HEK293T (cell line): Measurements from ENCODE around the gene GNB2.
A peak's percentile ranks its signal among the peaks of the same experiment; 100 is the strongest.

Experiments
- CTCF ChIA-PET: fragments of 350-600 bp; formaldehyde crosslinking; extraction: SDS; loops from one replicate; lab custom pipeline; 2021; ENCODE audit warnings: antibody characterized with exemption, inconsistent platforms; lab: Yijun Ruan, JAX
- POLR2A ChIA-PET: fragments of 350-600 bp; formaldehyde crosslinking; extraction: SDS; loops from one replicate; lab custom pipeline; 2020; ENCODE audit warnings: antibody characterized with exemption, inconsistent platforms; lab: Yijun Ruan, JAX
- DNase-seq: peaks from one replicate; pipeline ENCODE4 v3.0.0; 2012; ENCODE audit warnings: mixed read lengths; ENCODE audit errors: extremely low spot score
- ARNT ChIP-seq: fragments of 450-650 bp; IDR thresholded peaks from 2 replicates; pipeline ENCODE4 v1.6.1; 2017; ENCODE audit warnings: mild to moderate bottlenecking
- BHLHE40 ChIP-seq: fragments of 450-650 bp; IDR thresholded peaks from 2 replicates; pipeline ENCODE4 v1.6.1; 2016; ENCODE audit warnings: mild to moderate bottlenecking, moderate library complexity, borderline replicate concordance
- CTBP1 ChIP-seq: fragments of 450-650 bp; IDR thresholded peaks from 2 replicates; pipeline ENCODE4 v1.6.1; 2016; ENCODE audit warnings: borderline replicate concordance
- ELF4 ChIP-seq: fragments of 450-650 bp; IDR thresholded peaks from 2 replicates; pipeline ENCODE4 v1.6.1; 2017; ENCODE audit warnings: antibody characterized with exemption
- FOXA1 ChIP-seq: fragments of 450-650 bp; IDR thresholded peaks from 2 replicates; pipeline ENCODE4 v1.6.1; 2016; ENCODE audit warnings: mild to moderate bottlenecking
- FOXK2 ChIP-seq: fragments of 450-650 bp; IDR thresholded peaks from 2 replicates; pipeline ENCODE4 v1.6.1; 2016; ENCODE audit warnings: mild to moderate bottlenecking
- FOXM1 ChIP-seq: fragments of 450-650 bp; IDR thresholded peaks from 2 replicates; pipeline ENCODE4 v1.6.1; 2017; ENCODE audit warnings: mild to moderate bottlenecking, borderline replicate concordance
- HDGF ChIP-seq: fragments of 450-650 bp; IDR thresholded peaks from 2 replicates; pipeline ENCODE4 v1.6.1; 2017; ENCODE audit warnings: antibody characterized with exemption, borderline replicate concordance
- L3MBTL2 ChIP-seq: fragments of 450-650 bp; conservative IDR thresholded peaks from 2 replicates; pipeline ENCODE4 v1.6.1; 2016; ENCODE audit warnings: mild to moderate bottlenecking
- LEF1 ChIP-seq: fragments of 450-650 bp; IDR thresholded peaks from 2 replicates; pipeline ENCODE4 v1.6.1; 2017; ENCODE audit warnings: mild to moderate bottlenecking, borderline replicate concordance
- NFRKB ChIP-seq: fragments of 450-650 bp; IDR thresholded peaks from 2 replicates; pipeline ENCODE4 v1.6.1; 2016; ENCODE audit warnings: mild to moderate bottlenecking, moderate library complexity
- SP1 ChIP-seq: fragments of 450-650 bp; IDR thresholded peaks from 2 replicates; pipeline ENCODE4 v1.6.1; 2017
- SUZ12 ChIP-seq: fragments of 450-650 bp; IDR thresholded peaks from 2 replicates; pipeline ENCODE4 v1.6.1; 2016; ENCODE audit warnings: mild to moderate bottlenecking
- TARDBP ChIP-seq: fragments of 450-650 bp; IDR thresholded peaks from 2 replicates; pipeline ENCODE4 v1.6.1; 2016
- ZNF384 ChIP-seq: fragments of 450-650 bp; IDR thresholded peaks from 2 replicates; pipeline ENCODE4 v1.6.1; 2016
- TF ChIP-seq, protein P1 (sequence below): fragments of 450-650 bp; IDR thresholded peaks from 2 replicates; pipeline ENCODE4 v1.6.1; 2016

The GNB2 gene

DNA sequence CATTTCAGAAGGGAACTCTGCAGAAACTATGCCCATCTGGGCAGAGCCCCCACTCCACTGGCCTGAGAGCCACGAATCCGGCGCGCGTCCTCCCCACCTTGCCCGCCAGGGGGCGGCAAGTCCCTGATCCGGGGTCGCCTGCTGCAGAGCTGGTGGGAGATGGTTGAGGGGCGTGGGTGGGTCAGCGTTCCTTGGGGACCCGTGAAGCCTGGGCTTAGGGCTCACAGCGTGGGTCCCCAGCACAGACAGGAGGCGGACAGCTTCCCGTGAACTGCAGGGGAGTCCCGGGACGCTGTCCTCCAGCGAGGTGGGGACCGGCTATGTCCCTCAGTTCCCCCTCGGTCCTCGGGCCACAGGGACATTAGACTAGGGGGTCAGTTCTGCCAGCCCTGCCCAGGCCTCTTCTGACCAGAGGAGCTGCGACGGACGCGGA is 31.8 kb downstream of the GNB2 start:
- no peak for TF ChIP-seq SP1
- TF ChIP-seq, protein P1, sequence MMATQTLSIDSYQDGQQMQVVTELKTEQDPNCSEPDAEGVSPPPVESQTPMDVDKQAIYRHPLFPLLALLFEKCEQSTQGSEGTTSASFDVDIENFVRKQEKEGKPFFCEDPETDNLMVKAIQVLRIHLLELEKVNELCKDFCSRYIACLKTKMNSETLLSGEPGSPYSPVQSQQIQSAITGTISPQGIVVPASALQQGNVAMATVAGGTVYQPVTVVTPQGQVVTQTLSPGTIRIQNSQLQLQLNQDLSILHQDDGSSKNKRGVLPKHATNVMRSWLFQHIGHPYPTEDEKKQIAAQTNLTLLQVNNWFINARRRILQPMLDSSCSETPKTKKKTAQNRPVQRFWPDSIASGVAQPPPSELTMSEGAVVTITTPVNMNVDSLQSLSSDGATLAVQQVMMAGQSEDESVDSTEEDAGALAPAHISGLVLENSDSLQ = no peak
- no peak for TF ChIP-seq FOXM1
- no peak for TF ChIP-seq ARNT
- no peak for TF ChIP-seq LEF1
- no peak for TF ChIP-seq ZNF384
- no peak for TF ChIP-seq FOXK2
- TF ChIP-seq L3MBTL2 = no peak
- TF ChIP-seq BHLHE40 = no peak
- TF ChIP-seq FOXA1 = no peak
- TF ChIP-seq HDGF = no peak
- no peak for TF ChIP-seq TARDBP
- TF ChIP-seq SUZ12 = no peak
- TF ChIP-seq CTBP1 = no peak
- no peak for TF ChIP-seq ELF4
- TF ChIP-seq NFRKB = no peak
- ChIA-PET POLR2A (interaction anchor here (0.6 to 4.8 kb wide), 42 partner anchors 10 to 460 kb away, joined by 3 to 68 read pairs (median 5); partner anchors contain the start of genes EPHB4, EPO, FBXO24 and GIGYF1), CTCF (interaction anchor here (0.6 to 3.0 kb wide), 18 partner anchors 10 to 374 kb away, joined by 3 to 23 read pairs (median 4); partner anchors contain the start of genes FBXO24, LRCH4 and SLC12A9)
- DNase-seq = peak; percentile 87

DNA sequence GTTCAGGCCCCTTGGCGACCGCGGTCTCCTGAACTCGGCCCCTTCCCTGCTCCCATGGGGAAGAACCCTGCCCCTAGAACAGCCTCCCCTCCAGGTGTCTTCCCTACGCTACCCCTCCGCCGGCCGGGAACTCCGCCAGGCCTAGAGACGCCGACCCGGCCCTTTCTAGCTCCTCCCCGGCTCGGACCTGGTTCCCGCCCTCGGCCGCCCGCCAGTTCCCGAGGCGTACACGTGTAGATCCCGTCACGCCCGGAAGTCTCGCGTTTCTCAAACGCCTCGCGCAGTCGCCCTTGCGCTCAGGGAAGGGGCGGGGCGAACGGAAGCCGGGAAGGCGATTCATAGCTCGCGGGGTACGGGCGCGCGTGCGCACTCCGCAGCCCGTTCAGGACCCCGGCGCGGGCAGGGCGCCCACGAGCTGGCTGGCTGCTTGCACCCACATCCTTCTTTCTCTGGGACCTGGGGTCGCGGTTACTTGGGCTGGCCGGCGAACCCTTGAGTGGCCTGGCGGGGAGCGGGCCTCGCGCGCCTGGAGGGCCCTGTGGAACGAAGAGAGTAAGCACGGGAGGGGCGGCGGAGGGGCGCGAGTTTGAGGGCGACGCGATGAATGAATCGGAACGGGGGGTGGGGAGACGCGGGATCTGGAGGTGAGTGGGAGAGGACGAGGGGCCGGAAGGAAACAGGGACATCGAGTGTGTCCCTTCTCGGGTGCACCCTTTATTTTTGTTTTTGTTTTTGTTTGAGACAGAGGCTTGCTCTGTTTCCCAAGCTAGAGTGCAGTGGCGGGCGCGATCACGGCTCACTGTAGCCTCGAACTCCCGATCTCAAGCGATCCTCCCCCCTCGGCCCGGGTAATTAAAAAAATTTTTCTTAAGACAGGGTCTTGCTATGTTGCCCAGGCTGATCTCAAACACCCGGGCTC is 32.5 kb downstream of the GNB2 start, which contains the start of gene POP7:
POP7 (plus strand) TSS at position 369 of the 919 bp plus-strand sequence. CDS start 710 bp downstream, outside the sequence.
- peak; percentile 98 for DNase-seq
- CTCF ChIA-PET = interaction anchor here (0.9 to 3.0 kb wide), 16 partner anchors 10 to 147 kb away, joined by 3 to 23 read pairs (median 4); partner anchors contain the start of genes FBXO24, LRCH4 and SLC12A9
- POLR2A ChIA-PET = interaction anchor here (0.6 to 4.8 kb wide), 44 partner anchors 9 to 460 kb away, joined by 3 to 68 read pairs (median 4); partner anchors contain the start of genes EPHB4, EPO, FBXO24 and GIGYF1
- TF ChIP-seq FOXA1 (no peak), L3MBTL2 (peak; percentile 78), ELF4 (peak; percentile 65; the same call in 1 of the 2 replicates)

GRCh38 chr7:100706672-100707311 is 33.3 kb downstream of the GNB2 start:
- DNase-seq = no peak
- POLR2A ChIA-PET = interaction anchor here (1.4 to 4.8 kb wide), 9 partner anchors 8 to 168 kb away, joined by 3 to 68 read pairs (median 12); partner anchors contain the start of genes EPHB4, EPO, FBXO24 and GIGYF1
- TF ChIP-seq ARNT (no peak), L3MBTL2 (peak; percentile 31)
- CTCF ChIA-PET = interaction anchor here (0.6 to 2.0 kb wide), 2 partner anchors 14 to 18 kb away, joined by 3 to 14 read pairs; no protein-coding TSS in a partner anchor

GRCh38 chr7:100708395-100708794 is 34.9 kb downstream of the GNB2 start:
- TF ChIP-seq ZNF384 (0 out of 2 replicates have a peak, but pooled peaks have one; percentile 38), SUZ12 (no peak), CTBP1 (no peak), LEF1 (no peak), TARDBP (no peak)
- ChIA-PET POLR2A (interaction anchor here (1.5 to 4.8 kb wide), 2 partner anchors 14 to 144 kb away, joined by 4 to 68 read pairs; partner anchors contain the start of genes EPO and SLC12A9), CTCF (interaction anchor here (0.6 kb wide), 1 partner anchor 301 kb away, joined by 4 read pairs; no protein-coding TSS in a partner anchor)
- DNase-seq = no peak

DNA sequence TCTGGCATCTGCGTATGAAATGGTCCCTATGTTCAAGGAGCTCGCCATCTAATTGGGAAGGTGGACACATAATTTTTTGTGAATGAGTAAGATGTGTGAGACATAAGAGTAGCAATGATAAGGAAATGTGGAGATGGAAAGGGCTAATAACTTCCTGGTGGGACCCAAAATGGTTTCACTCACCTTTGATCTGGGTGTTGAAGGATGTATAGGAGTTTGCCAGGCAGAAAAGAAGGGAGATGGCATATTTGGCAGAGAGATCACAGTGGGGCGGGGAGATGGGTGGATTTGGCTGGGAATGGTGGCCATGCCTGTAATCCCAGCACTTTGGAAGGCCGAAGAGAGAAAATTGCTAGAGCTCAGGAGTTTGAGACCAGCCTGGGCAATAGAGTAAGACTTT is 36.9 kb downstream of the GNB2 start:
- DNase-seq = no peak
- ChIA-PET POLR2A (no interaction called here), CTCF (no interaction called here)
- no peak for TF ChIP-seq NFRKB
- TF ChIP-seq TARDBP = no peak
- TF ChIP-seq CTBP1 = no peak
- TF ChIP-seq L3MBTL2 = no peak
- no peak for TF ChIP-seq BHLHE40
- TF ChIP-seq SUZ12 = no peak
- TF ChIP-seq, protein P1 = no peak
- no peak for TF ChIP-seq ELF4
- TF ChIP-seq HDGF = no peak
- TF ChIP-seq FOXK2 = no peak
- no peak for TF ChIP-seq FOXM1
- no peak for TF ChIP-seq LEF1

DNA sequence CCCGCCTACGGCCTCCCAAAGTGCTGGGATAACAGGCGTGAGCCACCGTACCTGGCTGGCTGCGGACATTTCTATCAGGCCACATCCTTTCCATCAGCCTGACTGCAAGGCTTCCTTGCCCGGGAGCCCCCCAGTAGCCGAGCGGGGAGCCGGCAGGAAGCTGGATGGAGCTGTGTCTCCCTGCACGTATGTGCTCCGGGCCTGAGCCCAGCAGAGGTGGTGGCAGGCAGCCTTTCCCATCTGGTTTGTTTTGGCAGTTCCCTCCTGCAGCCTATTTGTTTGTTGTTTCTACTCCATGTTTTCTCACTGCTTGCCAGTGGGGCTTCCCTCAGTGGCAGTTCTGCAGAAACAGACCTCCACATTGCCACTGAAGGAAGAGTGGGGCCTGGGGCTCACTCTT is 37.8 kb downstream of the GNB2 start:
- DNase-seq = no peak
- ChIA-PET POLR2A (no interaction called here), CTCF (no interaction called here)
- TF ChIP-seq FOXA1 = no peak
